Fibroblast of skin of abdomen (primary cell): ENCODE data around the gene RBM18. TPM values are rescaled to one million over a fixed set of nuclear protein-coding genes. Genes with fewer than 3 reads are reported as not detected.

Experiments used
- DNase-seq: peaks from one replicate; pipeline ENCODE4 v3.0.0-alpha.2; 2013
- polyA plus RNA-seq, 2 experiments: library from polyadenylated mRNA; unstranded; fragments of 120-200 nt; gene quantifications; one replicate each; pipeline ENCODE4 v1.2.1, GENCODE V29; 2013; ENCODE audit not compliant: insufficient read length in 2 of 2

RBM18 gene, protein sequence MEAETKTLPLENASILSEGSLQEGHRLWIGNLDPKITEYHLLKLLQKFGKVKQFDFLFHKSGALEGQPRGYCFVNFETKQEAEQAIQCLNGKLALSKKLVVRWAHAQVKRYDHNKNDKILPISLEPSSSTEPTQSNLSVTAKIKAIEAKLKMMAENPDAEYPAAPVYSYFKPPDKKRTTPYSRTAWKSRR
- polyA plus RNA-seq (2013, experiment 1 of 2; ENCODE audit: insufficient read length): 22.4 TPM
- polyA plus RNA-seq (2013, experiment 2 of 2; ENCODE audit: insufficient read length): 22.9 TPM

DNA sequence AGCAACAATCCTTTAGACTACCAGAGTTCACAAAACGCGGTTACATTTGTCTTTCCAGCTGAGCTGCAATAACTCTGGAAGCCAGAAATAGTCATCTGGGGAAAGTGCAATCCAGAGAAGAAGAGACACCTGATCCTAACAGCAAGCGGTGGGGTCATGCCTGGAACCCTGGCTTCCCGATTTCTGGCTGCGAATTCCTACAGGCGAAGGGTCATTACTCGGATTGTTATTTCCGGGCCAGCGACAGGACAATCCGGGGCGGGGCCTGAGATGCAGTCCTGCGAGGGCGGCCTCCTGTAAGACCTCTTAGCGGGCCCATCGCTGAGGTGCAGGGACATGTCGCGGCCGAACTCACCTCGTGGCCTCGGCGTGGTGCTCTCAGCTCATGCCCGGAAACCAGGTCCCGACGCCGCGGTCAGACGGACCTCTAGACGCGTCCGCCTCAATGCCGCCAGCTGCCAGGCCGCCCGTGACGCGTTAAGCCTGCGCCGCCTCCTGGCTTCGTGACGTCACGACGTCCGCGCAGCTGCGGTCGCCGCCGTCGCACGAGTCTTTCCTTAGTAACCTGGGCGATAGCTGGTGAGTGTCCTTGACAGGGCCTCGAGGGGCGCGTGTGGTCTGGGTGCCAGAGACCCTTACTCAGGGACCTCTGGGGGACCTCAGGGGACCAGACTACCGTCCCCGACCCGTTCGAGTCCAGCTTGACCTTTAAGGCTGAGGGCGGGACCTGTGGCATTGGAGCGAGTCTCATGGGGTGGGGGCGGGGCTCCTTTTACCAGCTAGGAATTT, at the start of gene RBM18, which contains the start of gene MRRF:
TSS of gene RBM18 (minus strand) at position 481 of the 789 bp plus-strand sequence. CDS start 3,348 bp downstream, outside the sequence.
TSS of gene MRRF (plus strand) at position 523 of the 789 bp plus-strand sequence. CDS start 6,010 bp downstream, outside the sequence.
- peak; percentile 88 for DNase-seq

DNA sequence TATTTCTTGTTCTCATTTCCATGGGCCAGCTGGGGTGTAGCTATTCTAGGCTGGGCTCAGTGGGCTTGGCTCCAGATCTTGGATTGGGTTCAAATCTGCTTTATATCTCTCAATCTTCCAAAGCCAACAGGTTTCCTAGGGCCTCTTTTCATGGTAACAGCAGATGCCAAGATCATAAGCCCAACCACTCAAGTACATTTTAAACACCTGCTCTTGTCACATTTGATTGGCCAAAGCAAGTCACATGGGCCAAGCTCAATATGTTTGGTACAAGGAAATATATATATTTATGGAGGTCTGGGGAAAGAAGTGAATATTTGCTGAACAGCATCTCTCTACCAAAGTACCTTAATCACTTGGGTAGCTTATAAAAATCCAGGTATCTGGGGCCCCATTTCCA, 49.5 kb upstream of the RBM18 start:
- no peak for DNase-seq

GRCh38 chr9:122309861-122310260, 45.2 kb upstream of the RBM18 start:
- DNase-seq: no peak

DNA sequence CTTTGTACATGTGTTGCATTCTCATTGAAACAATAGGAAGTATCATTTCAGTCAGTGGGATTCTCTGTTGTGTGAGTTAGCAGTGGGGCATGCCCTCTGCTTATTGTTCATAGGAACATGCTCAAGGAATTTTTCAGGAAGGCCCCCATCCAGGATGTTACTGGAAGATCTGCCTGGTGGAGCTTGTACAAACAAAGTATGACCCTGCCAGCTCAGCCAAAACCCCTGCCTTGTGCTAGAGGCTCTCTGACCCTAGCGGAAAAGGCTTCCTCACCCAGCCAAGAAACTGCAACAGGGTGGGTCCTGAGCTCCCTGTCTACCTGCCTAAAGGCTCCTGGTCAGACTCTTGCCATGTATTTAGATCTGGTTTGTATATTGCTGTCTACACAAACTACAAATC, 43.3 kb upstream of the RBM18 start:
- no peak for DNase-seq

GRCh38 chr9:122307061-122307460, 42.4 kb upstream of the RBM18 start:
- DNase-seq: no peak

- no peak for DNase-seq
Observed at GRCh38 chr9:122302237-122303093, 37.8 kb upstream of the RBM18 start.

GRCh38 chr9:122297512-122297911, 32.9 kb upstream of the RBM18 start:
- DNase-seq: no peak

- no peak for DNase-seq
Observed at GRCh38 chr9:122294531-122294930, 29.9 kb upstream of the RBM18 start.

DNA sequence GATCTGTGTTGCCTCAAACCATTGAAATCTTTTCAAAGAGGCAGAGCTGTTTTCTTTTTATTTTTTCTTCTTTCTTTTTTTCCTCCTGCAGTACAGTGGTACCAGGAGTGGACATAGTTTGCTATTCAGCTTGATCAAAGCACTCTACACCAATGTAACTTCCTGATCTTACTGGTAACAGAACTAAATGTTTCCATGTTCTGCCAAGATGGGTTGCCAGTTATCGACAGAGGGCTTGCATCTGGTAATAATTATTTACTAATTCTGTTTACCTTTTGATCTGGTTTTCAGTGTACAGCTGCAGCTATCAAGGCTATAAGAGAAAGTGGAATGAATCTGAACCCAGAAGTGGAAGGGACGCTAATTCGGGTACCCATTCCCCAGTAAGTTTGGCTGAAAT, 26.8 kb upstream of the RBM18 start:
- no peak for DNase-seq

GRCh38 chr9:122287214-122287720, 22.6 kb upstream of the RBM18 start:
- DNase-seq: no peak

DNA sequence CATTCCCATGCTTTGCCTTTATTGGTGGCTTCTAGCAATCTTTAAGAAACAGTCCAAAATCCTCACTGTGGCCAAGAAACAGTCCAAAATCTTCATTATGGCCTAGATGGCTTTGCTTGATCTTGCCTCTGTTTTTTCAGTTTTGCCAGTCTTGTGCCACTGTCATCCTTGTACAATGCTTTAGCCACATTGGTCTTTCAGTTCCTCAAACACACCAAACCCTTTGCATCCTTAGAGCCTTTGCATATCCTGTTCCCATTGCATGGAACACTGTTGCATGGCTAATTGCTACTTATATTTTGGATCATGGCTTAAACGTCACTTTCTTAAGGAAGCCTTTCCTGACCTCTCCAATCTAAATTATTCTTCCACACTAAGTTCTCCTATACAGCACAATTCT, 22.1 kb upstream of the RBM18 start:
- DNase-seq: no peak

DNA sequence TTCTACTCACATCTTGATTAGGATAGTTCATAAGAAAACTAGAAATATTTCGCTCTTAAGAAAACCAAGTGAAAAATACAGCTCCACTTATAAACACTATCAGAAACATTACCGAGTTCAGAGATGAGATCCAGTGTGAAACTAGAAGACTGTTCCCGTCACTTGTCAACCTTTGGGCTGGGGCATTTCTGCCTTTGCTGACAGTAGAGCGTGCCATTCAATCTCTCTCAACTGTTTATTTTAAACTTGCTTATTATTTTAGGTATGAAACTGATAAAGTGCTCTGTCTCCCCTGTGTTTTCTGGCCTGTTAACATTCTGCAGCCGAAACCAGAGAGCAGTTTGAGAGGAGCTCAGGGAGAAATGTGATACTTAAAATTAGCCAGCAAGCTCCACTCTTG, 16.7 kb upstream of the RBM18 start:
- DNase-seq: no peak

DNA sequence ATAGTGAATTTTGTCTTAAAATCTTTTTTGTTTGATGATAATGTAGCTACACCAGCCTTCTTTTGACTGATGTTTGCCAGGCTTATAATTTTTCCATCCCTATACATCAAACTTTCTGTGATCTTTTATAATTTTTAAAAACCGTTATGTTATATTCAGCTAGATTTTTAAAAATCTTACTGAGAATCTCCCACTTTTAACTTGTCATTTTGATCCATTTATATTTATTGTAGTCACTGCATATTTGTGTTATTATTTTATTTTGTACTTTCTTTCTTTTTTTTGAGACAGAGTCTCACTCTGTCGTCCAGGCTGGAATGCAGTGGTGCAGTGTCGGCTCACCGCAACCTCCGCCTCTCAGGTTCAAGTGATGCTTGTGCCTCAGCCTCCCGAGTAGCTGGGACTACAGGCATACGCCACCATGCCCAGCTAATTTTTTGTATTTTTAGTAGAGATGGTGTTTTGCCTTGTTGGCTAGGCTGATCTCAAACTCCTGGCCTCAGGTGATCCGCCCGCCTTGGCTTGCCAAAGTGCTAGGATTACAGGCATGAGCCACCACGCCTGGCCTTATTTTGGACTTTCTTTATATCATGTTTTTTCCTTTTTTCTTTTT, 12.8 kb upstream of the RBM18 start:
- DNase-seq: no peak

DNA sequence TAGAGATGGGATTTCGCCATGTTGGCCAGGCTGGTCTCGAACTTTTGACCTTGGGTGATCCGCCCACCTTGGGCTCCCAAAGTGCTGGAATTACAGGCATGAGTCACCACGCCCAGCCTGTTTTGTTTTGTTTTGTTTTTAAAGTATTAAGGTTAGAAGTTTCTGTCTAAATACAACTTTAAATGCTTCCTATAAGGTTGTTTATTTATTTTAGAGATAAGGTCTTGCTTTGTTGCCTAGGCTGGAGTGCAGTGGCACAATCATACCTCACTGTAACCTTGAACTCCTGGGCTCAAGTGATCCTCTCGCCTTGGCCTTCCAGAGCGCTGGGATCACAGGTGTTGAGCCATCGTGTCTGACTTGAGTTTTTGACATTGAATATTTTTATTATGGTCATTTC, 11.5 kb upstream of the RBM18 start:
- DNase-seq: no peak

DNA sequence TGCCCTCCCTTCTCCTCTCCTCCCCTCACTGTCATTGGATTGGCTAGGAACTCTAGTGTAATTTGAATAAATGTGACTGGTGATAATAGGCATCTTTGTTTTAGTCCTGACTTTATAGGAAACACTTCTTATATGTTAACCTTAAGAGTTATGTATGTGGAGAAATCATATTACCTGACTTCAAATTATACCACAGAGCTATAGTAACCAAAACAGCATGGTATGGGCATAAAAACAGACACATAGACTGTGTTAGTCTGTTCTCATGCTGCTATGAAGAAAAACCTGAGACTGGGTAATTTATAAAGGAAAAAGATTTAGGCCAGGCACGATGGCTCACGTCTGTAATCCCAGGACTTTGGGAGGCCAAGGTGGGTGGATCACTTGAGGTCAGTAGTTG, 9.4 kb upstream of the RBM18 start:
- no peak for DNase-seq

DNA sequence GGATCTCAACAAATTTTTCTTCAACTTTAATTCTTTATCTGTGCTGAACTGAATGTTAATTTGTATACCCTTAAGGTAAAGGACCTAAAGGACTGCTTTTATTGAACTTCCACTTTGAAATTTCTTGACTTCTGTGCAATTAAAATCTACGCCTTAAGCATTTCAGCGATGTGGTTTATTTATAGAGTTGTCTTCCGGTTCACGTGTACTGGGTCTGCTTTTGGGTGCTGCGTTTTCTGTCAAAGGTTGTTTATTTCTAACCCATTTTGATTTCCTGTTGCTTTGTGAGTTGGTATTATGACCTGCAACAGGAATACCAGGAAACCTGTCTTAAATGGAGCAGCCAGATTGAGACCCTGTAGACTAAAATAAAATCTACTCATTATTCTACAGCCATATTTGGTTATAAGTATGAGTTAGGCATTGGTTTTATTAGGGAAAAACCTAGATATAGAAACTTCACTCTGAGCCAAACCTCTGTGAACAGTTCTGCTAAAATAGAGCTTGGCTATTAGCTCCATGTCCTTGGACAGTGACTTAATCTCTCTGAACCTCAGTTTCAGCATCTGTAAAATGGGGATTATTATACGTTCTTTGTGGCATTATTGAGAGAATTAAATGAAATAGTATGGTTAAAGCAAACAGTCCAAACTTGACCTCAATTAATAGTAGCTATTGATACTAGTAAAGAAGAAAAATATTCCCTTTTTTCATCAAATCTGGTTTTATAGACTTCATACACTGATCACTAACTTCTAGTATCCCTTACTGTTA, 3.6 kb upstream of the RBM18 start:
- no peak for DNase-seq

DNA sequence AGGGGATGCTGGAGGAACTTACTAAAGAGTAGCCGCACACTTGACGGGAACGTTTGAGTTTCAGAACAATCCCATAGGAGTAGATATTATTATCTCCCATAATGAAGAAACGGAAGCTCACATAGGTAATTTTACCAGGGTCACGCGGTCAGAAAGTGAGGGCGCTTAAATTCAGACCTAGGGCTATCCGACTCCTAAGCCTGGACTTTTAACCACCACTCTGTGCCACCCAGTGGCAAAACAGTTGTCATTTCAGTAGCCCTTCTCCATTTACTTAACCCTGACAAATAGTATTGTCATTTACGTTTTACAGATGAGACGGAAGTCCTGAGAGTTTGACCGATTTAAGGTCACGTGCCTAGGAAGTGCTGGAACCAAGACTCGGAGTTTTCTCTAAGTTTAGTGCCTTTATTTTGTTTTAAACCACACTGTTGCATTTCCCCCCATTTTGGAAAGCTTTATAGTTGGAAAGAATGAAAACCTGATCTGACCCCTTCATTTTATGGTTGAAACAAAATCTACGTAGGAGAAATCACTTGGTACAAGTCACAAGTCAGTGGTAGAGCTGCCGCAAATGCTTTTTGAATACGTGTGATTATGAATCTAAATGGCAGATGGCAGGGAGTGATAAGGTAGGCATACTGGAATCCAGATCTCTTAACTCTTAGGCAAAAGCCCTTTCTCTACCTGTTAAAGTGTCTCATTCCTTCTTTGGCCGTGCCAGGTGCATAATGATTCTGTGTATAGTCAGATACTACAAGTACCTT, 692 bp upstream of the RBM18 start:
- no peak for DNase-seq

GRCh38 chr9:122263699-122264349, 816 bp downstream of the RBM18 start:
- no peak for DNase-seq

DNA sequence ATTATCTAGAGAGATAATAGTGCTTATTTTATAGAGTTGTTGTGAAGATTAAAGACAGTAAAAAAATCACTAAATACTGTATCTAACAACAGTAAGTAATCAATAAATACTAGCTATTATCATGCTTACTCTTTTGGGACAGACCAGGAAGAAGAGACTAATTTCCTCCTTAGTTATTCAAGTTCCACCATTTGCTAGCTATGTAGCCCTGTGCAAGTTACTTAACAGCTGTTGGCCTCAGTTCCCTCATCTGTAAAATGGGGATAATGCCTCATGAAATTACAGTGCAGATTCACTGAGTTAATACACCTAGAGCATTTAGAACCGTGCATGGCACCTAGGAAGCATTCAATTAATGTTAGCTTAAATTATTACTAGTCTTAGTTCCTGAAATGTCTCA, 2.6 kb downstream of the RBM18 start:
- no peak for DNase-seq

DNA sequence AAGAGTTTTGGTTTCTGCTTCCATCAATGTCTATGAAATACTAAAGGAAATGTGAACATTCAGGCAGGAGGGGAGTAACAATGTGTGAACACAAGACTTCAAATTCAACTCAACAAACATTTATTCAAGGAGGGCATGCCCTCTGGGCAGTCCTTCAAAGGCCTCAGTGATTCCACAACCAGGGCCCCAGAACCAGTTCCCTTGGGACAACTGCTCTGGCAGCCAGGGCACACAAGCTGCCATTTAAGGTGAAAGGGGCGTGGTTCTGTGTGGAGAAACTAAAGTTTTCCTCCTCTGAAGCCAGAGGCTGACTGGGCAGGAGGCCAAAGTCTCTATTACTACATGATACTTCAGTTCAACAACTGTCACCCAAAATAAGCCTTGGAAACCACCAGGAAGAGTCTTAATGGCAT, 3.2 kb downstream of the RBM18 start:
- peak; percentile 14 for DNase-seq
